Esophagus muscularis mucosa (tissue), 4 donors: Measurements from ENCODE around the gene RPL38. TPM values are rescaled to one million over a fixed set of nuclear protein-coding genes. Genes with fewer than 3 reads are reported as not detected.
A peak's percentile ranks its signal among the peaks of the same experiment; 100 is the strongest.

Source experiments
- DNase-seq: peaks from one replicate; pipeline ENCODE4 v3.0.0-alpha.2; 2017; ENCODE audit errors: extremely low spot score
- H3K27ac ChIP-seq, 4 donors: fragments of 200-600 bp; sonication (generic); replicated peaks in 1 of 4; 1 replicate in 3 of 4; 2 replicates in 1 of 4; pipeline ENCODE4 v1.5.1; 2016 to 2019; ENCODE audit warnings: mild to moderate bottlenecking in 1 of 4
- H3K27me3 ChIP-seq, 4 donors: fragments of 200-600 bp; sonication (generic); one replicate each; pipeline versions ENCODE4 v1.5.1 to v1.6.0; 2016 to 2019
- H3K36me3 ChIP-seq, 4 donors: fragments of 200-600 bp; sonication (generic); one replicate each; pipeline ENCODE4 v1.5.1; 2016 to 2019
- H3K4me1 ChIP-seq, 4 donors: fragments of 200-600 bp; sonication (generic); one replicate each; pipeline ENCODE4 v1.5.1; 2016 to 2019
- H3K4me3 ChIP-seq, 4 donors: fragments of 200-600 bp; sonication (generic); 1 replicate in 2 of 4; 2 replicates in 2 of 4; pipeline ENCODE4 v1.5.1; 2016 to 2019; ENCODE audit warnings: mild to moderate bottlenecking in 4 of 4, moderate library complexity in 1 of 4
- H3K9me3 ChIP-seq, 4 donors: fragments of 200-600 bp; sonication (generic); 1 replicate in 3 of 4; 2 replicates in 1 of 4; pipeline ENCODE4 v1.5.1; 2016 to 2019
- EP300 ChIP-seq: sonication (generic); formaldehyde crosslinking; IDR thresholded peaks from one replicate; pipeline ENCODE4 v1.6.1; 2017; ENCODE audit warnings: antibody characterized with exemption
- POLR2A ChIP-seq: fragments of 450-650 bp; IDR thresholded peaks from one replicate; pipeline ENCODE4 v1.6.1; 2017; ENCODE audit warnings: antibody characterized with exemption, moderate library complexity, mild to moderate bottlenecking, low read depth
- POLR2AphosphoS5 ChIP-seq, 2 donors: sonication (generic); formaldehyde crosslinking; IDR thresholded peaks; one replicate each; pipeline ENCODE4 v1.6.1; 2017; ENCODE audit warnings: antibody characterized with exemption in 2 of 2
- WGBS: methylation state at CpG from one replicate; pipeline ENCODE4 v1.1.5; 2018; 5-methylcytosine and 5-hydroxymethylcytosine counted together
- intact Hi-C: fragments of 100-400 bp; cut with DNase I; formaldehyde crosslinking; loops from one replicate; pipeline ENCODE4 v1.15.1; 2023
- total RNA-seq, 4 donors: library from RNA; depleted of rRNA; stranded (reverse); fragments of >200 nt; gene quantifications; one replicate each; pipeline versions ENCODE4 v1.1.0 to v1.2.1, GENCODE V29; 2016
- TF ChIP-seq, protein P1 (sequence below), 3 experiments: fragments of 200-600 bp in 2 of 3; fragments of 450-650 bp in 1 of 3; sonication (generic) in 2 of 3; IDR thresholded peaks; one replicate each; pipeline ENCODE4 v1.5.1; 2017 to 2019; ENCODE audit warnings: antibody characterized with exemption in 3 of 3, mild to moderate bottlenecking in 2 of 3, moderate library complexity in 1 of 3

RPL38 gene
- total RNA-seq, 4 donors from 2014 or later: 445 to 1,296 (median 979) TPM

DNA sequence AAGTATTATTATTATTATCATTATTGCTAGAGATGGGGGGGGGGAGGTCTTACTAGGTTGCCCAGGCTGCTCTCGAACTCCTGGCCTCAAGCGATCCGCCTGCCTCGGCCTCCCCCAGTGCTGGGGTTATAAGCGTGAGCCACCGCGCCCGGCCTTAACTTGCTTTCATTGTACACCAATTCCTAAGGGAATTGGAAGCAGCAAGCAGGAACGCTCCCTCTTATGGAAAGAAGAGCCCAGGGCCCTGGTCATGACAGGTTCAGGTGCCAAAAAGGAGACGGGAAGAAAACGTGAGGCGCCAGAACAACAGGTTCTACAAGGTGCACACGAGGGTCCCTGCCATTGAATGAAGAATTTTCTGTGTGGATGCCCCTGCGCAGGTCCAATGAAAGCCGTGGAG, 540 bp upstream of the RPL38 start:
- no peaks in the 10 kb centered on the region for H3K9me3 ChIP-seq
- no peak overlapping the region for H3K27ac ChIP-seq
- H3K27me3 ChIP-seq: peaks cover 0 to 50% (median 10%) of the 10 kb centered on the region in 4 donors
- peak overlapping the region; percentile 68 to 96 (median 80) for H3K4me3 ChIP-seq
- intact Hi-C loops: no loop called here
- DNase-seq: no peak
- H3K36me3 ChIP-seq: peaks cover 7 to 39% (median 32%) of the 10 kb centered on the region in 4 donors
- WGBS: 33% methylated on average over 15 of the region's 15 CpGs
- H3K4me1 ChIP-seq: peaks cover 39 to 58% (median 53%) of the 10 kb centered on the region in 4 donors
- TF ChIP-seq POLR2AphosphoS5 (IDR thresholded peaks at IDR 0.05): no peak
- TF ChIP-seq POLR2A: no peak

DNA sequence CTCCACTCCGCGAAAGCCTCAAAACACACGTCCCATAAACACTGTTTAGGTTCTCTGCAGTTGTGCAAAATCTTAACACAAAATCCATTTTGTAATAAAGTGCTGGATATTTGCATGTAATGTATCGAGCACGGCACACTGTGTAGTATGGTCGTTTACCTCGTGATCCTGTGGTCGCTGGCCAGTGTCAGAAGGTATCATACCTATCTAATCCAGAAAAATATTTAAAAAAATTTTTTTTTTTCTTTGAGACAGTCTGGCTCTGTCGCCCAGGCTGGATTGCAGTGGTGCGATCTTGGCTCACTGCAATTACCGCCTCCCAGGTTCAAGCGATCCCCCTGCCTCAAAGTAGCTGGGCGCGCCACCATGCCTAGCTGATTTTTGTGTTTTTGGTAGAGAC, 996 bp downstream of the RPL38 start:
- peaks cover 19 to 54% (median 47%) of the 10 kb centered on the region in 4 donors for H3K36me3 ChIP-seq

DNA sequence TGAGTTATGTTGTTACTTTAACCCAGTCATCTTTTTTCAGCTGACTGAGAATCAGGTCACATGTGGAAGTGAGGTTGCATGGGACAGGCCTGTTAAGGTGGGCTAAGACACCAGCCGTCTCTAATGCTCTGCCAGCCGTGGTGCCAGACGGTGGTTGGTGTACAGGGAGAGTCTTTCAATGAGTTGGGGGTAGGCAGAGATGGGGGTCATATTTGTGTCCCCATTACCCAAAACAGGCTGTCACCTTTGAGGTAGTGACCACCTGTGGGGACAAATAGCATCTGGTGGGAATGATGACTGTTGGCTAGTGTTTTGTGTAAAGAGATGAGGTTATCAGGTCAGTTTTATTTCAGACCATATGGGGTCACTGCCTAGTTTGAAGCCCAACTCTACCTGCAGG, 1.8 kb downstream of the RPL38 start:
- Histone ChIP-seq H3K4me3 (peak overlapping the region in 1 of 4 donors; percentile 77), H3K36me3 (peaks cover 27 to 62% (median 55%) of the 10 kb centered on the region in 4 donors), H3K9me3 (no peaks in the 10 kb centered on the region), H3K27me3 (peaks cover 0 to 29% (median 5%) of the 10 kb centered on the region in 4 donors), H3K27ac (peak overlapping the region in 2 of 4 donors; percentile 24 to 85), H3K4me1 (peaks cover 42 to 61% (median 58%) of the 10 kb centered on the region in 4 donors)
- DNase-seq: no peak
- intact Hi-C loops: no loop called here
- WGBS: 76% methylated on average over 3 of the region's 3 CpGs
- TF ChIP-seq, protein P1, sequence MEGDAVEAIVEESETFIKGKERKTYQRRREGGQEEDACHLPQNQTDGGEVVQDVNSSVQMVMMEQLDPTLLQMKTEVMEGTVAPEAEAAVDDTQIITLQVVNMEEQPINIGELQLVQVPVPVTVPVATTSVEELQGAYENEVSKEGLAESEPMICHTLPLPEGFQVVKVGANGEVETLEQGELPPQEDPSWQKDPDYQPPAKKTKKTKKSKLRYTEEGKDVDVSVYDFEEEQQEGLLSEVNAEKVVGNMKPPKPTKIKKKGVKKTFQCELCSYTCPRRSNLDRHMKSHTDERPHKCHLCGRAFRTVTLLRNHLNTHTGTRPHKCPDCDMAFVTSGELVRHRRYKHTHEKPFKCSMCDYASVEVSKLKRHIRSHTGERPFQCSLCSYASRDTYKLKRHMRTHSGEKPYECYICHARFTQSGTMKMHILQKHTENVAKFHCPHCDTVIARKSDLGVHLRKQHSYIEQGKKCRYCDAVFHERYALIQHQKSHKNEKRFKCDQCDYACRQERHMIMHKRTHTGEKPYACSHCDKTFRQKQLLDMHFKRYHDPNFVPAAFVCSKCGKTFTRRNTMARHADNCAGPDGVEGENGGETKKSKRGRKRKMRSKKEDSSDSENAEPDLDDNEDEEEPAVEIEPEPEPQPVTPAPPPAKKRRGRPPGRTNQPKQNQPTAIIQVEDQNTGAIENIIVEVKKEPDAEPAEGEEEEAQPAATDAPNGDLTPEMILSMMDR (IDR thresholded peaks at IDR 0.05): no peak
- no peak for TF ChIP-seq POLR2AphosphoS5 (IDR thresholded peaks at IDR 0.05)
- TF ChIP-seq EP300: no peak
- TF ChIP-seq POLR2A: no peak

More for the DNA sequence above, 996 bp downstream of the RPL38 start:
- peaks cover 0 to 37% (median 10%) of the 10 kb centered on the region in 4 donors for H3K27me3 ChIP-seq
- H3K27ac ChIP-seq: peak overlapping the region; percentile 77 to 88 (median 84)
- peaks cover 42 to 62% (median 58%) of the 10 kb centered on the region in 4 donors for H3K4me1 ChIP-seq
- peak overlapping the region; percentile 68 to 96 (median 80) for H3K4me3 ChIP-seq
- intact Hi-C loops: no loop called here
- WGBS: 51% methylated on average over 14 of the region's 14 CpGs
- no peaks in the 10 kb centered on the region for H3K9me3 ChIP-seq
- DNase-seq: no peak
- TF ChIP-seq POLR2AphosphoS5 (IDR thresholded peaks at IDR 0.05) (no peak), EP300 (no peak), POLR2A (no peak)
- TF ChIP-seq, protein P1 (IDR thresholded peaks at IDR 0.05): no peak

DNA sequence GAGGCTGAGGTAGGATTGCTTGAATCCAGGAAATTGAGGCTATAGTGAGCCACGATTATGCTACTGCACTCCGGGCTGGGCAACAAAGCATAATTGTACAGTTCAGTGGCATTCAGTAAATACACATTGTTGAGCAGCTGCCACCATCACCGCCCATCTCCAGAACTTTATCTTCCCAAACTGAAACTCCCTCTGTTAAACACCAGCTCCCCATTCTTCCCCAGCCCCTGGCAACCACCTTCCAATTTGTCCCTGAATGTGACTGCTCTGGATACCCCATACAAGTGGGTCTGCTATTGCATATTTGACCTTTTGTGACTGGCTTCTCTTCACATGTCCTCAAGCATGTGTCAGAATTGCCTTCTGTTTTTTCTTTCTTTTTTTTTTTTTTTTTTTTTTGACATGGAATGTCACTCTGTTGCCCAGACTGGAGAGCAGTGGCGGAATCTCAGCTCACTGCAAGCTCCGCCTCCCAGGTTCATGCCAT, 2.9 kb downstream of the RPL38 start:
- H3K9me3 ChIP-seq: no peaks in the 10 kb centered on the region
- peaks cover 28 to 71% (median 56%) of the 10 kb centered on the region in 4 donors for H3K36me3 ChIP-seq
- TF ChIP-seq EP300 (no peak), POLR2AphosphoS5 (IDR thresholded peaks at IDR 0.05) (no peak), POLR2A (no peak)
- TF ChIP-seq, protein P1 (IDR thresholded peaks at IDR 0.05): no peak
- H3K27me3 ChIP-seq: peaks cover 0 to 18% (median 4%) of the 10 kb centered on the region in 4 donors
- no peak overlapping the region for H3K4me3 ChIP-seq
- peaks cover 53 to 72% (median 69%) of the 10 kb centered on the region in 4 donors for H3K4me1 ChIP-seq
- WGBS: 61% methylated on average over 5 of the region's 5 CpGs
- H3K27ac ChIP-seq: peak overlapping the region in 1 of 4 donors; percentile 29
- intact Hi-C loops: no loop called here
- DNase-seq: no peak

DNA sequence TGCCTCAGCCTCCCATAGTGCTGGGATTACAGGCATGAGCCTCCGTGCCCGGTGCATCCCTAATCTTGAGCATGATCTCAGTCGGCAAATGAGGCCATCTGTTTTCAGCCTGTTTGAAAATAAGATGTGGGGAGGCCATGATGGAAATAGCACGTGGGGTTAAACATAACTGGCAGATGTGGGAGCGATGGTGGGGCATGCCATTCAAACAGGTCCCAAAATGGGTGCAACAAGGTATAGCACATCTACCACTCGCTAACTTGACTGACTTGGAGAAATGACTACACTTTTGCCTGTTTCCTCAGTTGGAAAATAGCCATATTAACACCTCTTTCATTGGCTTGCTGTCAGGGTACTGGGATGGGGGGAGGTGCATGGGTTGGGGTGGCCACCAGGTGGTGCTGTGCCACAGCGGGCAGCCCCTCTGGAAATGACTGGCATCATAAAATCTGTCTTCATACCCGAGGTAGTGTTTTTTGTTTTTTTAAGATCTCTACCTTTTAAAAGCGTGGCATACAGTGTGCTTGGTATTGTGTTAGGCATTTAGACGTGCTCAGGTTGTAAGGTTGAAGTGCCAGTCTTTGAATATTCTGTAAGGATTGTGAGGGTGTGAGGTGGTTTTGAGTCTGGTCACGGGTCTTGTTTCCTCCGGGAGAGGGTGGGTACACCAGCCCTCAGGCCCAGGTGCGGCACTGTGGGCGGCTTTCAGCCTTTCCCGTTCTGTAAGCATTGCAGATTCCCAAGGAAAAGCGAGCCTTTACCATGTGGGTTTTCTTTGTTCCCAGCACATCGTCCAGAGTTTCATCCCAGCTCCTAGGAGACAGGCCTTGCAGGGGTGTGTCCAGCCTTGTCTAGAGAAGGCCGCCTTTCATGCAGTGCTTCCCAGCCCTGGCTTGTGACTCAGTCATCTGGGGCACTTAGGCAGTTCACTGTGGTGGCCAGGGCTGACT, 7.0 kb downstream of the RPL38 start:
- WGBS: 45% methylated on average over 16 of the region's 18 CpGs
- H3K27me3 ChIP-seq: no peaks in the 10 kb centered on the region
- peak overlapping the region in 1 of 4 donors; percentile 16 for H3K27ac ChIP-seq
- intact Hi-C loops: loop anchor here (5.0 kb wide), 2 partner anchors 152 to 242 kb away; partner anchors contain the start of gene BTBD17
- DNase-seq: no peak
- H3K9me3 ChIP-seq: no peaks in the 10 kb centered on the region
- H3K4me1 ChIP-seq: peaks cover 60 to 88% (median 81%) of the 10 kb centered on the region in 4 donors
- peaks cover 28 to 57% (median 46%) of the 10 kb centered on the region in 4 donors for H3K36me3 ChIP-seq
- peak overlapping the region in 1 of 4 donors; percentile 60 for H3K4me3 ChIP-seq
- TF ChIP-seq EP300 (no peak), POLR2A (no peak), POLR2AphosphoS5 (IDR thresholded peaks at IDR 0.05) (peak; percentile 14 to 53)
- TF ChIP-seq, protein P1 (IDR thresholded peaks at IDR 0.05): peak in 2 of 3 experiments; percentile 95
